ENCODE measurements around the gene RBM12. TPM values are rescaled to one million over a fixed set of nuclear protein-coding genes. Genes with fewer than 3 reads are reported as not detected.

Gene RBM12
- total RNA-seq, 4 donors from 2014 or later, result 30.5 to 44.9 (median 35.7) TPM

- intact Hi-C loops (cut with DNase I), result no loop called here
- Histone ChIP-seq H3K27me3 (no peaks in the 10 kb centered on the region), H3K27ac (no peak overlapping the region), H3K4me1 (peaks cover 47% of the 10 kb centered on the region in 2 donors), H3K4me3 (replicated peaks in 1 of 3) (no peak overlapping the region), H3K36me3 (no peaks in the 10 kb centered on the region), H3K9me3 (no peaks in the 10 kb centered on the region)
- 85 to 87% methylated on average over 2 of the region's 2 CpGs for WGBS, 2 donors
- DNase-seq, result no peak
- TF ChIP-seq POLR2A (IDR thresholded peaks at IDR 0.05) (no peak), CTCF (IDR thresholded peaks at IDR 0.05) (no peak)
Observed at GRCh38 chr20:35661053-35661452, 3.6 kb downstream of the RBM12 start.

- WGBS, 2 donors, result 91 to 92% methylated on average over 10 of the region's 10 CpGs
- no peaks in the 10 kb centered on the region for H3K36me3 ChIP-seq
- no peaks in the 10 kb centered on the region for H3K9me3 ChIP-seq
- no peak for DNase-seq
- intact Hi-C loops (cut with DNase I), result no loop called here
- H3K4me1 ChIP-seq, result peaks cover 47% of the 10 kb centered on the region in 2 donors
- H3K27ac ChIP-seq, result no peak overlapping the region
- TF ChIP-seq CTCF (IDR thresholded peaks at IDR 0.05) (no peak), POLR2A (IDR thresholded peaks at IDR 0.05) (no peak)
- no peaks in the 10 kb centered on the region for H3K27me3 ChIP-seq
- no peak overlapping the region for H3K4me3 ChIP-seq (replicated peaks in 1 of 3)
Observed at GRCh38 chr20:35660122-35660937, 4.4 kb downstream of the RBM12 start.

GRCh38 chr20:35657271-35657670 lies 7.4 kb downstream of the RBM12 start:
- Histone ChIP-seq H3K4me1 (peaks cover 35 to 39% of the 10 kb centered on the region in 2 donors), H3K27ac (peak overlapping the region in 1 of 3 donors; percentile 17)

GRCh38 chr20:35654415-35654814 lies 10.3 kb downstream of the RBM12 start:
- WGBS, 2 donors, result 96 to 97% methylated on average over 9 of the region's 9 CpGs
- H3K9me3 ChIP-seq, result no peaks in the 10 kb centered on the region
- intact Hi-C loops (cut with DNase I), result no loop called here

More at GRCh38 chr20:35657271-35657670, 7.4 kb downstream of the RBM12 start:
- no peak overlapping the region for H3K4me3 ChIP-seq (replicated peaks in 1 of 3)
- intact Hi-C loops (cut with DNase I), result no loop called here
- WGBS, 2 donors, result 10 to 11% methylated on average over 1 of the region's 1 CpG
- TF ChIP-seq CTCF (IDR thresholded peaks at IDR 0.05) (no peak), POLR2A (IDR thresholded peaks at IDR 0.05) (no peak)
- no peaks in the 10 kb centered on the region for H3K9me3 ChIP-seq
- peaks cover 17 to 21% of the 10 kb centered on the region in 2 donors for H3K36me3 ChIP-seq
- H3K27me3 ChIP-seq, result no peaks in the 10 kb centered on the region
- no peak for DNase-seq

More at GRCh38 chr20:35654415-35654814, 10.3 kb downstream of the RBM12 start:
- no peak overlapping the region for H3K4me3 ChIP-seq (replicated peaks in 1 of 3)
- H3K4me1 ChIP-seq, result peaks cover 13 to 15% of the 10 kb centered on the region in 2 donors
- DNase-seq, result no peak
- no peaks in the 10 kb centered on the region for H3K27me3 ChIP-seq
- H3K36me3 ChIP-seq, result peaks cover 17 to 21% of the 10 kb centered on the region in 2 donors
- TF ChIP-seq CTCF (IDR thresholded peaks at IDR 0.05), result no peak
- TF ChIP-seq POLR2A (IDR thresholded peaks at IDR 0.05), result no peak
- no peak overlapping the region for H3K27ac ChIP-seq
